ENCODE data around the gene ABCC4. TPM values are rescaled to one million over a fixed set of nuclear protein-coding genes. Genes with fewer than 3 reads are reported as not detected.

Gene ABCC4
- total RNA-seq, 1 experiment from 2014 or later = 9.4 TPM

- Histone ChIP-seq H3K36me3 (no peaks in the 10 kb centered on the region; the same call in 1 of the 2 replicates), H3K9me3 (no peaks in the 10 kb centered on the region), H3K27me3 (no peaks in the 10 kb centered on the region), H3K4me3 (no peak overlapping the region)
- DNase-seq = no peak
These were observed 250.2 kb downstream of the ABCC4 start for GRCh38 chr13:95050800-95051615.

- H3K36me3 ChIP-seq = no peaks in the 10 kb centered on the region; the same call in 1 of the 2 replicates
- no peak for DNase-seq
- no peaks in the 10 kb centered on the region for H3K27me3 ChIP-seq
- H3K4me3 ChIP-seq = no peak overlapping the region
- no peaks in the 10 kb centered on the region for H3K9me3 ChIP-seq
These were observed 251.5 kb downstream of the ABCC4 start for GRCh38 chr13:95049772-95050171.

- peaks cover 8% of the 10 kb centered on the region; the same call in 1 of the 2 replicates for H3K36me3 ChIP-seq
- no peak overlapping the region for H3K4me3 ChIP-seq
- no peak for DNase-seq
- no peaks in the 10 kb centered on the region for H3K9me3 ChIP-seq
- H3K27me3 ChIP-seq = no peaks in the 10 kb centered on the region
These were observed 256.6 kb downstream of the ABCC4 start for GRCh38 chr13:95044452-95045205.

- Histone ChIP-seq H3K36me3 (peaks cover 8% of the 10 kb centered on the region), H3K4me3 (no peak overlapping the region), H3K27me3 (no peaks in the 10 kb centered on the region), H3K9me3 (no peaks in the 10 kb centered on the region)
- no peak for DNase-seq
These were observed 261.8 kb downstream of the ABCC4 start for GRCh38 chr13:95039415-95039814.

GRCh38 chr13:95038949-95039348, 262.3 kb downstream of the ABCC4 start:
- Histone ChIP-seq H3K4me3 (no peak overlapping the region), H3K27me3 (no peaks in the 10 kb centered on the region), H3K9me3 (no peaks in the 10 kb centered on the region), H3K36me3 (peaks cover 8% of the 10 kb centered on the region)
- no peak for DNase-seq

- Histone ChIP-seq H3K4me3 (no peak overlapping the region), H3K9me3 (no peaks in the 10 kb centered on the region), H3K36me3 (no peaks in the 10 kb centered on the region; the same call in 1 of the 2 replicates), H3K27me3 (no peaks in the 10 kb centered on the region)
- DNase-seq = no peak
These were observed 265.7 kb downstream of the ABCC4 start for GRCh38 chr13:95035311-95036109.

- Histone ChIP-seq H3K4me3 (no peak overlapping the region), H3K36me3 (no peaks in the 10 kb centered on the region; the same call in 1 of the 2 replicates), H3K9me3 (no peaks in the 10 kb centered on the region), H3K27me3 (no peaks in the 10 kb centered on the region)
- DNase-seq = no peak
These were observed 267.4 kb downstream of the ABCC4 start for GRCh38 chr13:95033890-95034289.

GRCh38 chr13:95032121-95032520, 269.1 kb downstream of the ABCC4 start:
- no peak for DNase-seq
- H3K9me3 ChIP-seq = no peaks in the 10 kb centered on the region; the same call in 1 of the 2 replicates
- no peaks in the 10 kb centered on the region for H3K27me3 ChIP-seq
- H3K36me3 ChIP-seq = peaks cover 2% of the 10 kb centered on the region; the same call in 1 of the 2 replicates
- no peak overlapping the region for H3K4me3 ChIP-seq

GRCh38 chr13:95030821-95031343, 270.4 kb downstream of the ABCC4 start:
- no peak overlapping the region for H3K4me3 ChIP-seq
- H3K9me3 ChIP-seq = no peaks in the 10 kb centered on the region; the same call in 1 of the 2 replicates
- H3K27me3 ChIP-seq = no peaks in the 10 kb centered on the region
- peaks cover 2% of the 10 kb centered on the region; the same call in 1 of the 2 replicates for H3K36me3 ChIP-seq
- DNase-seq = no peak

GRCh38 chr13:95027638-95028037, 273.6 kb downstream of the ABCC4 start:
- no peaks in the 10 kb centered on the region; the same call in 1 of the 2 replicates for H3K9me3 ChIP-seq
- 0 out of 2 replicates have a peak, but pooled peaks cover 2% of the 10 kb centered on the region for H3K36me3 ChIP-seq
- no peak overlapping the region for H3K4me3 ChIP-seq
- no peaks in the 10 kb centered on the region for H3K27me3 ChIP-seq
- DNase-seq = no peak

GRCh38 chr13:95025116-95025515, 276.1 kb downstream of the ABCC4 start:
- DNase-seq = no peak
- peaks cover 2% of the 10 kb centered on the region; the same call in 1 of the 2 replicates for H3K36me3 ChIP-seq
- H3K9me3 ChIP-seq = no peaks in the 10 kb centered on the region; the same call in 1 of the 2 replicates
- H3K27me3 ChIP-seq = no peaks in the 10 kb centered on the region
- H3K4me3 ChIP-seq = no peak overlapping the region

GRCh38 chr13:95023405-95023804, 277.8 kb downstream of the ABCC4 start:
- H3K9me3 ChIP-seq = no peaks in the 10 kb centered on the region
- peaks cover 2% of the 10 kb centered on the region; the same call in 1 of the 2 replicates for H3K36me3 ChIP-seq
- H3K27me3 ChIP-seq = no peaks in the 10 kb centered on the region
- no peak overlapping the region for H3K4me3 ChIP-seq
- no peak for DNase-seq

- DNase-seq = no peak
- Histone ChIP-seq H3K36me3 (no peaks in the 10 kb centered on the region; the same call in 1 of the 2 replicates), H3K4me3 (no peak overlapping the region), H3K9me3 (no peaks in the 10 kb centered on the region), H3K27me3 (no peaks in the 10 kb centered on the region)
These were observed 280.8 kb downstream of the ABCC4 start for GRCh38 chr13:95020298-95020987.

GRCh38 chr13:95019886-95020285, 281.4 kb downstream of the ABCC4 start:
- Histone ChIP-seq H3K4me3 (no peak overlapping the region), H3K9me3 (no peaks in the 10 kb centered on the region), H3K27me3 (no peaks in the 10 kb centered on the region), H3K36me3 (no peaks in the 10 kb centered on the region; the same call in 1 of the 2 replicates)
- no peak for DNase-seq

- H3K27me3 ChIP-seq = no peaks in the 10 kb centered on the region
- no peak overlapping the region for H3K4me3 ChIP-seq
- no peaks in the 10 kb centered on the region for H3K36me3 ChIP-seq
- DNase-seq = no peak
- no peaks in the 10 kb centered on the region for H3K9me3 ChIP-seq
These were observed 293.9 kb downstream of the ABCC4 start for GRCh38 chr13:95007322-95007721.

- H3K36me3 ChIP-seq = no peaks in the 10 kb centered on the region
- DNase-seq = no peak
- H3K4me3 ChIP-seq = no peak overlapping the region
- H3K27me3 ChIP-seq = no peaks in the 10 kb centered on the region; the same call in 1 of the 2 replicates
- no peaks in the 10 kb centered on the region for H3K9me3 ChIP-seq
These were observed 296.0 kb downstream of the ABCC4 start for GRCh38 chr13:95005300-95005699.

All from MG63 (cell line).